HuH-7 (cell line): Measurements from ENCODE around the gene SAFB.
A peak's percentile ranks its signal among the peaks of the same experiment; 100 is the strongest.

Experiments used
- DNase-seq: peaks from one replicate; pipeline ENCODE4 v3.0.0; 2011; ENCODE audit warnings: low spot score

The SAFB gene

GRCh38 chr19:5666921-5667610 lies 44.2 kb downstream of the SAFB start:
- DNase-seq: no peak

- no peak for DNase-seq
Observed at GRCh38 chr19:5667751-5668271, 44.9 kb downstream of the SAFB start.

GRCh38 chr19:5669212-5669611 lies 46.3 kb downstream of the SAFB start:
- no peak for DNase-seq

- DNase-seq: no peak
Observed at GRCh38 chr19:5671600-5671999, 48.7 kb downstream of the SAFB start.

GRCh38 chr19:5672708-5673459 lies 50.0 kb downstream of the SAFB start:
- DNase-seq: no peak

- no peak for DNase-seq
Observed at GRCh38 chr19:5673752-5674151, 50.9 kb downstream of the SAFB start.

GRCh38 chr19:5674714-5675113 lies 51.8 kb downstream of the SAFB start:
- no peak for DNase-seq

- DNase-seq: no peak
Observed at GRCh38 chr19:5676105-5676771, 53.4 kb downstream of the SAFB start.

GRCh38 chr19:5676772-5677105 lies 53.9 kb downstream of the SAFB start:
- no peak for DNase-seq

- DNase-seq: no peak
Observed at GRCh38 chr19:5677136-5677535, 54.3 kb downstream of the SAFB start.

- no peak for DNase-seq
Observed at GRCh38 chr19:5677580-5677979, 54.7 kb downstream of the SAFB start.

- DNase-seq: no peak
Observed at GRCh38 chr19:5678071-5678718, 55.3 kb downstream of the SAFB start.

GRCh38 chr19:5679289-5680083 lies 56.6 kb downstream of the SAFB start:
- no peak for DNase-seq

GRCh38 chr19:5680084-5680436 lies 57.2 kb downstream of the SAFB start:
- DNase-seq: no peak

GRCh38 chr19:5680437-5681368 lies 57.8 kb downstream of the SAFB start, which contains the start of the genes HSD11B1L and MICOS13:
Gene HSD11B1L, plus strand, starts transcription at chr19:5681027. Its CDS starts 3,806 bp downstream, at chr19:5684833.
Gene MICOS13, minus strand, starts transcription at chr19:5680516. Its CDS starts 30 bp downstream, at chr19:5680486.
- DNase-seq: peak; percentile 94

GRCh38 chr19:5681391-5682106 lies 58.7 kb downstream of the SAFB start:
- DNase-seq: no peak

- no peak for DNase-seq
Observed at GRCh38 chr19:5682107-5682482, 59.2 kb downstream of the SAFB start.

GRCh38 chr19:5683177-5683886 lies 60.4 kb downstream of the SAFB start:
- DNase-seq: no peak
